HS-5 (cell line): ENCODE results near the gene CABCOCO1.

Experiments
- DNase-seq: peaks from one replicate; pipeline ENCODE4 v3.0.0-alpha.2; 2012; ENCODE audit warnings: low read depth

CABCOCO1 gene, protein sequence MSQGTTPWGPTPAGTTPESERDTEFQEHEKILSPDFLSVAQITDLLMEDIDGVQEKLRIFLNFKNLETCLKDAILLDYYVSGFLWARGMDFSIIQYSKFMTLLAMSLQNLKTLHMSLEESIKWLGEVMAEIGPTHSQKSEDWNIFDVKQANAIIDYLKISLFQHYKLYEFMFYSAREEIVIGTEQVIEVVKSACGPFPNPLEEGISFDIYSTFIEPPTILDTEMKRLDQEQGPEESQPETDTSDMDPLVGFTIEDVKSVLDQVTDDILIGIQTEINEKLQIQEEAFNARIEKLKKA

DNA sequence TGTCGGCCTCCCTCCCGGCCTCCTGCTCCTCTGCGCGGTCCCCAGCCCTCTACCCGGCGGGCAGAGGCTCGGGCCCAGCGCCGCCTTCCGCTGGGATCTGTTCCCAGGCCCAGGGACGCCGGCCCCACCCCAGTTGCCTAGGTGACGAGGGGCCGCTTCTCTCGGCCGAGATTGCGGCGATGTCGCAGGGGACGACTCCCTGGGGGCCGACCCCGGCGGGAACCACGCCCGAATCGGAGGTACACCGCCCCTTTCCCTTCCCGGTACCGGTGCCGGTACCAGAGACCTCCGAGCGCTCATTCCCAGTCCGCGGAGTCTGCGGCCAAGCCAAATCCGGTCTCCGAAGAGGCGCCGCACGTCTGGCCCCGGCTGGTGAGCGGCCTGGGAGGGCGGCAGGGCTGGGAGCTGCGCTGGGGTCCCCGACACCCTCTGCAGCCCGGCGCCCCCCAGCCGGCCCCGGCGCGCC is at the start of gene CABCOCO1:
Gene CABCOCO1, plus strand, starts transcription at position 136 of the 466 bp plus-strand sequence. Its CDS starts 44 bp downstream, at position 180.
- no peak for DNase-seq

DNA sequence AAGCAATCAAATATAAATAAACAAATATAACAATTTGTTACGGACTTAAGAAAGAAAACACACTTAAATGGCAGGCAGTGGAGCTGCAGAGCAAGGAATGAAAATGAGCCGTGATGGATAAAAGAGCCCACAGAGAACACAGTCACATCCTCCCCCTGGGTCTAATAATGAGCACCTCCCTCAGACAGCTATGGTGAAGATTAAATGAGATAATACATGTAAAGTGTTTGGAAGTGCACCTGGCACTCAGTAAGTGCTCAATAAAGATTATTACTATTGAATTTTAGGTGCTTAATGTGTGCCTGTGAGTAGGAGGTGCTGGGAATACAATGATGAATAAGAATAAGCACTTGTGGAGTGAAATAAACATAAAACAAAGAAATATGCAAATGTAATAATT is 49.1 kb upstream of the CABCOCO1 start:
- DNase-seq, result no peak

DNA sequence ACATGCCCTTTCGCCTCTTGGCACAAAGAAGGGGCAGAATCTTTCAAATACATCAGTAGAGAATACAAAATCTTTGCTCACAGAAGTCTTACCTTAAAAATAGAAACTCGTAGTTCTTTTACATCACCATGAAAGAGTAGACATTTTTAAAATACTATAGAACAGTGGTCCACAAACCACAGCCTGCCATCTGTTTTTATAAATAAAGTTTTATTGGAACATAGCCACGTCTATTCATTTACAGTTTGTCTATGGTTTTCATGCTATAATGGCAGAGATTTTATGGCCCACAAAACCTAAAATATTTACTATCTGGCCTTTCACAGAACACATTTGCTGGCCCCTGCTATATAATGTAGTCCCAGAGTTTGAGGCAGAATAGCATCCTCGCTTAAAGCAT is 46.1 kb upstream of the CABCOCO1 start:
- no peak for DNase-seq

DNA sequence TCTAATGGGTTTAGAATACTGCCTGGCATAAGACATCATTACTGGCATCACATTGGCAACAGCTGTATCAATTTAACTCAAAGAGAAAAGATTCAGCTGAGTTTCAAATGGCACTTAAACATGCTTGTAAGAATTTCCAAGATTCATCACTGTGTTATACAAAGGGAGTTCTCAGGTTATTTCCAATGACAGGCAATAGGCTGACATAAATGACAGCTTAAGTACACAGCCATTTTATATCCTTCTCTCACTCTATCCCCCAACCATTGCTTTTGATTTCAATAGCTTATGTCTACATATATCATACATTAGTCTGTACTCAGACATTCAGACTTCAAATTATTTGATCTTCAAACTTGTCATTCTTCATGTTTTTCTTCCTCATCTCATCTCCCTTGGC is 45.5 kb upstream of the CABCOCO1 start:
- DNase-seq, result no peak

DNA sequence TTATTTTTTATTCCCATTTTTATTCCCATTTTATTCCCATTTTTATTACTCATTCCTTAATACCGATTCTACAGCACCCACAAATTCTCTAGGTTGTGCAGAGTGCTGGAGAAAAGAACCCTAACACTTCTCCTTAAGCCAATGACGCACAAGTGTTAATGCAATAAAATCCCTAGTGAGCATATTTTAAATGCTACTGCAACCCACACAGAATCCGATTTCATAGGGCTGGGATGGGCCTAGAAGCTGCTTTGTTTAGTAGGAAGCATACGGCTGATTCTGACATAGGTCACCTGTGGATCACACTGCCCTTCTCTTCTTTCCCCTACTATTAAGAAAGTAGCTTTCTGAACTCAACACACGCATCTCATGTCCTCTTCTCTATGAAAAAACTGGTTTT is 45.1 kb upstream of the CABCOCO1 start:
- DNase-seq, result no peak

DNA sequence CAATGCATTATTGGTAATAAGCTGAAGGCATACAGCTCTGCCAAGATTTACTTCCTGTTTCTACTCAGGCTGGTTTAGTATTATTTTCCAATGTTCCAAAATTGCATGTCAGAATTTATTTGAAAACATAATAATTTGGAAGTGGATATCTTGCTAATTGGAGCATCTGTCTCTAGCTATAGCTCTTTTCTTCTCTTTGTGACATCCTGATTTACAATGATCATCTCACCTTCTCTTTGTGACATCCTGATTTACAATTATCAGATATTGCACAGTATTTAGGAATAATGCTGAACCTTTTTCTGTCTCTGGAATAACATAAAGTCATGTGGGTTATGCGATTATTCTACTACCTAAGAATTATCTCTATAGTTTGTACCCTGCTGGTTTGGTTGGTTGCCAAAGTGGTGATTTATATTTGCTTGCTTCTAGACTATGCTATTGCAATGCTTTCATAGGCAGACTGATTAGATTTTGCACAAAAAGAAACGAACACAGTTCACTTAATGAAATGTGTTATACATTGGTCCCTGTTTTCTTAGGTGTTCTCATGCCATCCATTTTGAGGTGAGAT is 44.3 kb upstream of the CABCOCO1 start:
- no peak for DNase-seq

DNA sequence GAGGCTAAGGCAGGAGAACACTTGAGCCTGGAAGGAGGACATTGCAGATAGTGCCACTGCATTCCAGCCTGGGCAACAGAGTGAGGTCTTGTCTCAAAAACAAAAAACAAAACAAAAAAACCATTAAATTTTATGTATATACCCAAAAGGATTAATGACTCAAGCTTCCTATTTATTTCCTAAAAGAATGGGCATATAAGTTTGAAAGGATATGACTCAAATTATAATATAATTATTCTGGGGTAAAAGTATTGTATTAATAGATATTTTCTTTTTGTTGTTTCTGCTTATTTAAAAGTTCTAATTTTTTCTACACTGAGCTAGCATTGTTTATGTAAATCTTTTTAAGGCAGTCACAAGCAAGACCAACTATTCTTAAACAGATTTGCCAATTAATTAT is 42.2 kb upstream of the CABCOCO1 start:
- no peak for DNase-seq

DNA sequence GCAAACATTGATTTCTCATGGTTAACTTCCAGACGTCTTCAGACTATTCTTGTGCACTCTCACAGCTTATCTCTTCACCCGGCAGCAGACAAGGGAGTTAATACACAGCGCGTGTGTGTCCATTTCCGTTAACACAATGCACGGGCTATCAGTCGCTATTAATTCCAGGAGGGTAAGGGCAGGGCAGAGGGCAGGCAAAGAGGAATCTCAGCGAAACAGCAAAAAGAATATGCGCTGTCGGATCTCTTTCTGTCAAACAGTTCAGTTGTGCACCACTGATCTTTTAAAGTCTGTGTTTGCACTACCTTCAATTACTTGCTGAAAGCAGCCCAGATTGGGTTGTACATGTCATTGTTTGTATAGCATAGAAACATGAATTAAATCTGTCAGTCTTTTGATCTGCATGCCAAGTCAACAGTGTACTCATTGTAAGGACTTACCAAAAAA is 41.1 kb upstream of the CABCOCO1 start:
- DNase-seq, result no peak

DNA sequence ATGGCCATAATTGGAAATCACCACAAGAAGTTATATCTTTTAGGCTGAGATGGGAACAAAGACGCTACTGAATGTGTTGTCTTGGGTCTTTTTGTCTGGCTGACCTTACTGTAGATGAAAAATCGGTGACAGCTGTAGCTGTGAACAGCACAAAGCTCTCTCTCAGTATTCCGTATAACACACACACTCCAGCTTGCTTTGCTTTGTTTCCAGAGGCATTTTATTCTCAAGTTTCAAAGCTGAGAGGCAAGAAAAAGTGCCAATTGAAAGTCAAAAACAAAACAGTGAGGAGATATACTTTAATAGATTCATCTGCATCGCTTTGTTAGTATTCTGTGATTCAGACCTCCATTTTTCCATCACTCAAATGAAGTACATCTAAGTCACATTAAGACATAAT is 39.6 kb upstream of the CABCOCO1 start:
- DNase-seq, result no peak

DNA sequence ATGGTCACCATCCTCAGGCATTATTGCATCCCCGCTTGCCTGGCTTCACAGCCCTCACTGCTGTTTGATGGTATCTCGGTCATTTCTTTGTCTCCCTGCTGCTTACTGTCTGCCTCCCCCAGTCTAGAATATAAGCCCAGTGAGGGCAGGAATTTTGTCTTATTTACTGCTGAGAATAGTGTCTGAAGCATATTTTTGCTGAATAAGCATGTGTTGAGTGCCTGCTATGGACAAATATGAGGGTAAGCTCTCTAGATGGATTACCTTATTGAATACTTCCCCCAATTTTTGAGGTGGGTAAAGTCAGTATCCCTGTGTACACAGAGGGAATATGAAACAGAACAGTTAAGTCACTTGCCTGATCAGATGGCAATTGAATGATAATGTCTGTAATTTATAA is 36.5 kb upstream of the CABCOCO1 start:
- DNase-seq, result no peak

DNA sequence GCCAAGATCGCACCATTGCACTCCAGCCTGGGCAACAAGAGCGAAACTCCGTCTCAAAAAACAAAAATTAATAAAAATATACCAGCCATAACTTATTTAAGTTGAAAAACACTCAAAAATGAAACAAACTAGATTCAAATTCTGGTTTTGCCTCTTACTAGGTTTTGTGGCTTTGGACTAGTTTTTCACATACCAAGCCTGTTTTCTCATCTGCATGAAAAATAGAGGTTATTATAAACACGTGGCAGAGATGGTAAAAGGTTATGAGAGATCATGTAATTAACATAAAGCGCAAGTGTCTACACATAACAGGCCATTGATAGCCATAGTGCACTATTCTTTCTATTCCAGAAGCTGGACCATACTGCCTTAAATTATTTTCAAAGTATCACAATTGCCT is 35.5 kb upstream of the CABCOCO1 start:
- no peak for DNase-seq

DNA sequence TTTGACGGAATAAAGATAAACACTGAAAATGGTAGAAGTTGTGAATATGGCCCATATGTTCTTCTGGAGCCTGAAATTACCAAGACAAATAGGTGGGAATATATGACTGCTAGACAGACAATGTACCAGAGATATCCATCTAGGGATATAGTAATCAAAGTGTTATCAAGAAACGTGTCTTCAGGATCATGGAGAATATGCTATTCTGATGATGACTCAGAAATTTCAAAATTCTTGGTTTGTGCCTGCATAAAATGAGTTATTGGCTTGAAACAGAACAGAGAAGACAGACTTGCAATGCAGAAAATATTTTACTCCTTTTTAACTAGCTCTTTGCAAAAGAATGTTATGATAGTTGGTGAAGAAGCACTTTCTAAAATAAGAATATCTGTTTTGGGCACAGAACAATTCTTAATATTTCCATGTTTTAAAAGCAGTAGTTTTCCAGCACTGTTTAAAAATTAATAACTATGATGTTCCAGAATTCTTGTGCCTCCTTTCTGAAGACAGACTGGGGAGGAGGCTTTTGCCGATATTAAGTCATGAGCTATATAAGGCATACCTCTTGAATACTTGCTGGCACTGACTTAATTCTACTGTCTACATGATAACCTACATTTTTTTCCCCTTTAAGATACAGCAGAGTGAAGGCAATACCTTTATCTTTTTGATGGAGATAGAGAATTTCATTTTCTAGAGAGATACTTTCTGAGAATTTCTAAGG is 34.4 kb upstream of the CABCOCO1 start:
- DNase-seq, result peak; percentile 76

DNA sequence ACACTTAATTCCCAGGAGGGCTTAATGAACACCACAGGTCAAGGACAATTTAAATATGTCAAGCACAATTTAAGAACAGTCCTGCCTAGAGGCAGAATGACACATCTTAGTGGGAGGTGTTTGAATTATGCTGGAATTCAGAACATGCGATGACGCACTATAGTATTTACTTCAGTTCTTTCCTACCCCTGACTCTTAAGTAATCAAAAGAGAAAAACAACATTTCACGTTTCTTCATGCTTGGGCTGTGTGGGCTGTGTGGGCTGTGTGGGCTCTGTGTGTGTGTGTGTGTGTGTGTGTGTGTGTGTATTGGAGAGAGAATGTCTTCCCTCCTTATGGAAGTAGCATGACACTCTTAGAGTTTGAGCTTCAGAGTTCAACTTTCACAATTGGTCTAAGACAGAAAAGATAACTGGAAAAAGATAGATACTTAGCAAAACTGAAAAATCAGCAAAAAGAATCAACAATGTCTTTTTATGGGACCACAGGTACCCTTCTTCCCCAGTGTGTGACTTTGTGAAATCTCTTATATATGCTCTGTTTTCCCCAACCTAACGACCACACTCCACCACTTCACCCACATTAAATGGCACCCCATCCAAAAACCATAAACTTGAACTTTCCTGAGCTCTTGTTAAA is 33.7 kb upstream of the CABCOCO1 start:
- DNase-seq, result peak; percentile 78

DNA sequence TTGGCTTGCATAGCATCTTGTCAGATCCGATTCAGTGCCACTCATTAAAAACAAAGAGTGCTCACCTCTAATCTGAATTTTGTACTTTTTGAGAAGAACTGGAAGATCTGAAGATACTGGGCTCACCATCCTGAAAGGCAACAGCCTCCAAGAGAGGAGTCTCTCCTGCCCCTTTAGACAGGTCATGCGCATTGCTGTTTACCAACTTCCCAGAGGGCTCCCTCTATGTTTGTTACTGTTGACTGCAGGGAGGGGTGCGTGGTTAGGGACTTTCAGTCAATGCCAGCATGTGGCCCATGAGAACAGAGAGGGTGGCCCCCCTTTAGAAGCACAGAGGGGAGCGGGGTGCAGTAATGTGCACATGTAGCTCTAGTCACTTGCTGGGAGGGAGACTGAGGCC is 33.2 kb upstream of the CABCOCO1 start:
- DNase-seq, result no peak

DNA sequence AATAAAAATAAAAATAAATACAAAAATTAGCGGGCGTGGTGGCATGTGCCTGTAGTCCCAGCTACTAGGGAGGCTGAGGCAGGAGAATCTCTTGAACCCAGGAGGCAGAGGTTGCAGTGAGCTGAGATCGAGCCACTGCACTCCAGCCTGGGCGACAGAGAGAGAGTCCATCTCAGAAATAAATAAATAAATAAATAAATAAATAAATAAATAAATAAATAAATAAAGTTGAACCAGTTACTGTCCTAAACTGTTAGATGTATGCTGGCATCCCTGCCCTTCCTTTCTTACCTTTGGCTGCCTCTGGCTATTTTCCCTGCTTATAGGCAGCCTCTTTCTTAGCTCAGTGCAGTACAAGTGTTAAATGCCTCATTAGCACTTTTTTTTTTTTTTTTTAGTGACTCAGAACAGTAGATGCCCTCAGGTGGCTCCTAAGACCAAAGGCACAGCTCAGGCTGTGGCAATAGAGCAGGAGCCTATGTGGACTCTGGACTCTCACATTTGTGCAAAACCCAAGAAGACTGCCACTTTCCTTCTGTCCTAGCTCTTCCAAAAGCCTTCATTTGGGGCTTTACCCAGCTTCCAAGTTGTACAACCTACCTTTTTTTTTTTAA is 30.6 kb upstream of the CABCOCO1 start:
- DNase-seq, result no peak

DNA sequence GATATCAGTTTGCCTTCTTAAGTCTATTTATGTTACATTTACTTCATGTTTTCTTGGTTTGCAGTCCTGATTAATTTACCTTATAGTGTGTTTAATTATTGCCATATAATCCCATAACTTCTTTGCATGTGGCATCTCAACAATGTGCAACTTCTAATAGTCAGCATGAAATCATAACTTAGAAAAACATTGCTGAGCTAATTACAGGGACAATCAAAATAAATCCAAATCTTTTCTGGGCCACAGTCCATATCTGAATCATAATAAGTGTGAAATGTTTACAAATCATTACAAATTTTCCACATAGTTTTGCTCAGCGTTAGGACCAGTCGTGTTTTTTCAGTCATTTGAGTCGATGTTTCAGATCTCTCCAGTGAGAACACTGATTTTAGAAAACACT is 29.1 kb upstream of the CABCOCO1 start:
- DNase-seq, result peak; percentile 25

DNA sequence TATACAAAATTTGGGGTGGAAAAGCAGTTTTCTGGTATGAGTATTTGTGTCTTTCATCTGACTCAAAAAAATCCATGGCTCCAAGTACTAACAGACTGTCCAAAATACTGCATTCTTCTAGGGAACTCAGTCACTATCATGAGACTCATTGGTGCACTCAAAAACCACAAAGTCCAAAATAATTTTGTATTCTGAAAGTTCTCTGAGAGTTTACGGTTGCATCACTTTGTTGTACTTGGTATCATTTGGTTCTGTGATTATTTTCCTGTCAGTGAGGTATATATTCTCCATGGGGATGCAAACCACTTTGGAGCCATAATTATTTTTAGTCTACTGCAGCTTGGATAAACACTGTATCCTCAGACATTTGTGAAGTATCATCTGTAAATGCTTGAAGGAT is 28.0 kb upstream of the CABCOCO1 start:
- no peak for DNase-seq

DNA sequence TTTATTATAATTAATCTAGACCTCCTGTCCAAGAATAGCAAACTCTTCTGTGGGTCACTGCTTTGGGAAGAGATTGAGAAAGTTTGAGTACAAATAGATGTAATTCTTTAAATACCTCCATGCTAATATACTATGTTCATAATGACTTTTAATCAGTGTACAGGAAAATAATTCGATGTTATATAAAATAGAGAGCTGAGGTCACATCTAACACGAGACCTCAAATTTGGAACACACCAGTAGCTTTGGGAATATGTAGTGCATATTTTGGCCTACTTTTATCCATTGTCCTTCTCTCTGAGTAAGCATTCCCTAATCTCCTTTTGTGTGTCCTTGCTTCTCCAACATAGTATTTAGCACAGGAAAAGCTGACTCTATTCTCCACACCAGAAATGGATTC is 27.3 kb upstream of the CABCOCO1 start:
- DNase-seq, result no peak

DNA sequence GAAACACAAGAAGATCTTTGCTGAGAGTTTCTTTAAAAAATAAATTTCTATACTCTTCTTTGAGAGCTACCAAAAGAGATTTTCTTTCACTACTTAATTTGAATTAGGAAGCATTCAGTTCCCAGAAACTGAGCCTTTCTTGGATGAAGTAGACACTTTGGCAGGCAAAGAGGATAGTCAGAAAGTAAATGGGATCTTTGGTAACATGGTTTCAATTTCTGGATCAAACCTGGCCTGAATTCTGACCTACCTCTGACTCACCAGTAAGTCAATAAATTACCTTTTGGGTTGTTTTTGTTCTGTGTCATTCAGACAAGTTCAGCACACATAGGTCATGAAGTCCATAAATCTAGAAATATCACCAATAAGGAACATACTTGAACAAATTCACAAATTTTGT is 26.8 kb upstream of the CABCOCO1 start:
- no peak for DNase-seq

DNA sequence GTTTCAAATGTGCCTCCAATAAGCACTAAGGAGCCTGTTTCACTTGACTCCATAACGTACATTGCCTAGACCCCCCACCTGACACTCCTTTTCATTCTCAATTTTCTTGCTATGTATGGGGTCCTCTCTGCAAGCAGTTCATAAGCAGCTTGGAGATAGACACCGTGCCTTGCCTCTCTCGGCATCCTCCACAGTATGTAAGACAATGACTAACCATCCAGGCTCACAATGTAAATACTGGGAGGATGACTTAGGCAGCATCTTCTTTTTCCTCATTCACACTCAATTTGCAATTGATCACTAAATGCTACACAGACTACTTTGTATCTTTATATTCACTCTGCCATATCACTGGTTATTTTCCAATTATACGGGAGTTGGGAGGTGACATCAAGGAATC is 22.8 kb upstream of the CABCOCO1 start:
- no peak for DNase-seq

DNA sequence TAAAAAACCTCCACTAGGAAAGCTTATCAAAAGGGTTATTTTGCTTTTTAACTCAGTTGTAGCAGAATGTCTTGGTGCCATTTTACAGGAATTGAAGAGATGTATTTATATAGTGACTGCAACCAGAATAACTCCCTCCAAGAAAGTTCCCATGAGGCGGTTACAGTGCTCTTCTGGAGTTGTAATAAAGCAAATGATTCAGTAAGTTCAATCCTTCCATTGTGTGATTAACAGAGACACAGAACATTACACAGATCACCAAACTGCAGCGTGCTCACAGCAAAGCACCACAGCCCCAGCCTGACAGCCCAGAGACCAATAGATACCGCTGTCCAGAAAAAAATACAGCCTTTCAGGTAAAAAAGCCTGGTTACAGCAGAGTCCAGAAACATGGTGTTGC is 21.9 kb upstream of the CABCOCO1 start:
- DNase-seq, result no peak

DNA sequence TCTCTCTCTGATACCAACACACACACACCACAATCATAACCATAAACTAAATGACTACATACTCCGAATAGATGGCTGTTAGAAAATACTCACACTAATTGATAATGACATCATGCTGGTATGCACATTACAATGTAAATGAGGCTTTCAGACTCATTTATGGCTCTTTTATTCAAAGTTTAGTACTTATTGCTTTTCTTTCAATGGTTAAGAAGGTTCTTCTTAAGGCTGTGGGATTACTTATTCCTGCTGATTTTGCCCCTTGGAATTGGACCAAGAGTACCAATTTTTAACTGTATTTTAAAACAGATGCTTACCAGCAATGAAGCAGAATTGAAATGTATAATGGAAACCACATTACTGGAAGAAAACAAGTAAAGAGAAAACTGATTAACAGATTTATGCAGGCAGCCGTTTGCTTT is 20.6 kb upstream of the CABCOCO1 start:
- DNase-seq, result no peak
